Measurements from ENCODE around the gene WASF2. TPM values are rescaled to one million over a fixed set of nuclear protein-coding genes. Genes with fewer than 3 reads are reported as not detected.

WASF2 gene
- total and polyA plus RNA-seq, 2 experiments from 2014 or later = 32.7 to 53.4 TPM

DNA sequence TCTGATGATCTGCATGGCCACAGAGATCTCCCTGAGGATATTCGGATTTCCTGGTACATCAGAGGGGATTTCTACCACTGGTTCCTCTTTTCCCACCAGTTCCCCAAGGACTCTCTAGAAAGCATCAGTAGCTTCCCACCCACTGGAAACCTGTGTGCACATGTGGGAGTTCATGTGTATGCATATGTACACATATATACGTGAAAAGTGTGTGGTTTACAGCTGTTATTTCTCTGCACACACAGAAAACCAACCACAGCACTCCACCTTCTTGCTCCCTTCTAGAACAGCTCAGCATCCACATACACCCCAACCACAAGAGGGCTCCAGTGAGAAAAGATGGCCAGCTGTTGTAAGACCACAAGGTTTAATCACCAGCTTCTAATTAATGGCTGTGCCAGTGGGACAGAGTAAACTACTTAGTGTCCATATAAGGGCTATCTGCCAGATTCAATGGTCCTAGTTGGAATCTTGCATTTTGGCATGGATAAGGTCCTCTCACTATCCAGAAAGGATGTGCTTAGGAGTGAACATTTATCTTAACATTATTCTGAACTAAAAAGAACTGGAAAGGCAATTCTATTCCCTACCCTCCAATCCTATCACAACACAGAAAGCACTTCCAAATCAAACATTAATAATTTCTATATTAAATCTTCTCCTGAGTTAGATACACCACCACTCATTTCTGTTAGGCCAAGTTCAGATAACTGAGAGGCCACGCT lies 73.4 kb downstream of the WASF2 start:
- TF ChIP-seq, protein P1, sequence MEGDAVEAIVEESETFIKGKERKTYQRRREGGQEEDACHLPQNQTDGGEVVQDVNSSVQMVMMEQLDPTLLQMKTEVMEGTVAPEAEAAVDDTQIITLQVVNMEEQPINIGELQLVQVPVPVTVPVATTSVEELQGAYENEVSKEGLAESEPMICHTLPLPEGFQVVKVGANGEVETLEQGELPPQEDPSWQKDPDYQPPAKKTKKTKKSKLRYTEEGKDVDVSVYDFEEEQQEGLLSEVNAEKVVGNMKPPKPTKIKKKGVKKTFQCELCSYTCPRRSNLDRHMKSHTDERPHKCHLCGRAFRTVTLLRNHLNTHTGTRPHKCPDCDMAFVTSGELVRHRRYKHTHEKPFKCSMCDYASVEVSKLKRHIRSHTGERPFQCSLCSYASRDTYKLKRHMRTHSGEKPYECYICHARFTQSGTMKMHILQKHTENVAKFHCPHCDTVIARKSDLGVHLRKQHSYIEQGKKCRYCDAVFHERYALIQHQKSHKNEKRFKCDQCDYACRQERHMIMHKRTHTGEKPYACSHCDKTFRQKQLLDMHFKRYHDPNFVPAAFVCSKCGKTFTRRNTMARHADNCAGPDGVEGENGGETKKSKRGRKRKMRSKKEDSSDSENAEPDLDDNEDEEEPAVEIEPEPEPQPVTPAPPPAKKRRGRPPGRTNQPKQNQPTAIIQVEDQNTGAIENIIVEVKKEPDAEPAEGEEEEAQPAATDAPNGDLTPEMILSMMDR (IDR thresholded peaks at IDR 0.05; ENCODE audit: low read depth, low read length) = peak; percentile 76
- no peak overlapping the region for H3K4me3 ChIP-seq
- peaks cover 44% of the 10 kb centered on the region for H3K36me3 ChIP-seq
- H3K27me3 ChIP-seq = no peaks in the 10 kb centered on the region
- no peaks in the 10 kb centered on the region for H3K9me3 ChIP-seq (ENCODE audit: low read depth)
- H3K4me1 ChIP-seq (ENCODE audit: low read depth) = peaks cover 29% of the 10 kb centered on the region
- H3K27ac ChIP-seq = no peak overlapping the region
- peak; percentile 74 to 80 for DNase-seq (ENCODE audit: low read depth in 1 of 2, low spot score in 1 of 2)

DNA sequence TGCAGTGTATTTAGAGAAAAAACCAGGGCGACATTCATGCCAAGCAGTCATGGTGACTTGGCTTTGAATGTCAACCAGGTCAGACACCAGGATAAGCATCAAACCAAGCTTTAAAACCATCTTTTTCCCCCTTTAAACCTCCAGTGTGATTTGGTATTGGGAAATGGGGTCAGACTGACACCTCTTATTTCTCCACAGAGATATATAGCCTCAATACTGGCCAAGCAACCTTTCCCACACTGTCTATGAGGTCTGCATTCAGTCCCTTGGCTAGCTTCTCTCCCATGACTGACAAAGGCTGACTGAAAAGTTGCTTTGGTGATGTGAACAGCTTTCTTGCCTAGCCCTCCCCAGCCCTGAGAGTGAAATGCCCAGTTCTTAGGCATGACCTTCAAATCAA lies 75.9 kb downstream of the WASF2 start:
- H3K27ac ChIP-seq = no peak overlapping the region
- peaks cover 17% of the 10 kb centered on the region for H3K4me1 ChIP-seq (ENCODE audit: low read depth)
- H3K9me3 ChIP-seq (ENCODE audit: low read depth) = no peaks in the 10 kb centered on the region
- H3K4me3 ChIP-seq = no peak overlapping the region
- no peaks in the 10 kb centered on the region for H3K27me3 ChIP-seq
- peaks cover 59% of the 10 kb centered on the region for H3K36me3 ChIP-seq
- TF ChIP-seq, protein P1 (IDR thresholded peaks at IDR 0.05; ENCODE audit: low read depth, low read length) = no peak
- DNase-seq (ENCODE audit: low read depth in 1 of 2, low spot score in 1 of 2) = no peak

DNA sequence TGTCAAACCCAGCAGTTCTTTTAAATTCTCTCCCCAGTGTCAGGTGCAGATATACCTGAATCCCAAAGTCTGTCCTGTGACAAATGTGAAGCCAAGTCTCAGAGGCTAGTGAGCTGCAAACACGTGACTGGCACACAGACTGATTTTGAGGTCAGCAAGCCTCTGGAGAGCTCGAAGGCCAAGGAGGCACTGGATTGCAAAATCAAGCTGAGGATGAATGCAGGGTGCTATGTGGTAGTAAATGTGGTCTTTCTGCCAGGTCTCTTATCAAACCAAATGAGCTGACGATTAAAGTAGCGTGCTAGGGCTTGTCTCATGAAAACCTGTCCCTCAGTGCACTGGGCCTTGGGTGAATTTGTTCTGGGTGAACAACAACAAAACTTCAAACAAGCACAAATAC lies 77.0 kb downstream of the WASF2 start:
- no peaks in the 10 kb centered on the region for H3K9me3 ChIP-seq (ENCODE audit: low read depth)
- H3K27ac ChIP-seq = no peak overlapping the region
- DNase-seq (ENCODE audit: low read depth in 1 of 2, low spot score in 1 of 2) = peak in 1 of 2 donors; percentile 57
- no peak overlapping the region for H3K4me3 ChIP-seq
- peaks cover 6% of the 10 kb centered on the region for H3K4me1 ChIP-seq (ENCODE audit: low read depth)
- H3K36me3 ChIP-seq = peaks cover 57% of the 10 kb centered on the region
- no peaks in the 10 kb centered on the region for H3K27me3 ChIP-seq
- TF ChIP-seq, protein P1 (IDR thresholded peaks at IDR 0.05; ENCODE audit: low read depth, low read length) = no peak

DNA sequence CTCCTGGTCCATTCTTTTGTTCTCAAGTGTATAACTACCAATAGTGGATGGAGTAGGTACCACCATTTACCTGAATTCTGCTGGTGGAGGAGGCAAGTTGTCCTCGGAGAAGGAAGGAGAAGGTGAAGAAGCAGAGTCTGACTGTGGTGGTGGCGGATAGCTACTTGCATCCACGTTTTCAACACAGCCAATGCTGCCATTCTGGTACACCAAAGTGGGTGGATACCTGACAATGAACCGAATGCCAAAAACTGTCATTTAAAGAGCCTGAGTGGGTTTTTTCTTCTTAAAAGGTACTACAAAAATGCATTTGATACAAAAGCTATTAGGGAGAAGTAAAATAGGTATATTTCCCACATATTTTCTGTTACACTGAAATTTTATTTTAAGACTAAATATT lies 77.5 kb downstream of the WASF2 start:
- peaks cover 1% of the 10 kb centered on the region for H3K4me1 ChIP-seq (ENCODE audit: low read depth)
- H3K4me3 ChIP-seq = no peak overlapping the region
- TF ChIP-seq, protein P1 (IDR thresholded peaks at IDR 0.05; ENCODE audit: low read depth, low read length) = no peak
- no peak for DNase-seq (ENCODE audit: low read depth in 1 of 2, low spot score in 1 of 2)
- H3K9me3 ChIP-seq (ENCODE audit: low read depth) = no peaks in the 10 kb centered on the region
- H3K36me3 ChIP-seq = peaks cover 56% of the 10 kb centered on the region
- no peaks in the 10 kb centered on the region for H3K27me3 ChIP-seq
- H3K27ac ChIP-seq = no peak overlapping the region

DNA sequence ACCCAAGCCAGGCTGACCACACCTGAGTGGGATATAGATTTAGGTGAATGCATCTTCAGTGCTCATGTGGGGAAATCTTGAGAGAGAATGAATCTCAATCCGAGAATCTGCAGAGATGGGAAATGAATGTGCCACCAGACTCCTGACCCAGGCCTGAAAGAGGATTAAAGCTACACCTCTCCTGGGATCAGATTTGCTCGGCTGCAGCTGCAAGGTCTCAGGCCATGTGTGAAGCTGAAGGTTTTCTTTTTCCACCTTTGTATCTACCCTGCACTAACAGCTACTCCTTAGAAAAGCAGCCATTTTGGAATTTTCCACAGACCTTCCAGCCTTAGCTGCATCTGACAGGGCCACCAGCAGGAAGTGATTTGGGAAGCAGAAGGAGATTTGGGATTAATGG lies 79.3 kb downstream of the WASF2 start:
- H3K9me3 ChIP-seq (ENCODE audit: low read depth) = no peaks in the 10 kb centered on the region
- peaks cover 2% of the 10 kb centered on the region for H3K4me1 ChIP-seq (ENCODE audit: low read depth)
- no peak for DNase-seq (ENCODE audit: low read depth in 1 of 2, low spot score in 1 of 2)
- no peaks in the 10 kb centered on the region for H3K27me3 ChIP-seq
- H3K4me3 ChIP-seq = no peak overlapping the region
- TF ChIP-seq, protein P1 (IDR thresholded peaks at IDR 0.05; ENCODE audit: low read depth, low read length) = no peak
- H3K27ac ChIP-seq = no peak overlapping the region
- peaks cover 59% of the 10 kb centered on the region for H3K36me3 ChIP-seq
